ENCODE measurements around the gene PCSK9.

Gene PCSK9

GRCh38 chr1:55065648-55066047, 26.3 kb downstream of the PCSK9 start:
- Histone ChIP-seq H3K9me3 (ENCODE audit: control insufficient read depth, low read length) (no peaks in the 10 kb centered on the region), H3K4me3 (ENCODE audit: insufficient read depth, low read depth, low read length) (no peak overlapping the region), H3K36me3 (ENCODE audit: control insufficient read depth, insufficient read depth, low read length) (peaks cover 22% of the 10 kb centered on the region), H3K27me3 (ENCODE audit: control insufficient read depth, insufficient read depth, low read length, poor library complexity, severe bottlenecking) (no peaks in the 10 kb centered on the region), H3K4me1 (ENCODE audit: control insufficient read depth, insufficient read depth, low read length) (no peaks in the 10 kb centered on the region), H3K27ac (ENCODE audit: insufficient read depth, low read depth, low read length, poor library complexity, severe bottlenecking) (no peak overlapping the region)
- WGBS, 2 experiments: 93 to 94% methylated on average over 4 of the region's 4 CpGs

- H3K4me1 ChIP-seq (ENCODE audit: control insufficient read depth, insufficient read depth, low read length): no peaks in the 10 kb centered on the region
- peaks cover 32% of the 10 kb centered on the region for H3K36me3 ChIP-seq (ENCODE audit: control insufficient read depth, insufficient read depth, low read length)
- H3K27me3 ChIP-seq (ENCODE audit: control insufficient read depth, insufficient read depth, low read length, poor library complexity, severe bottlenecking): no peaks in the 10 kb centered on the region
- WGBS, 2 experiments: 96% methylated on average over 16 of the region's 17 CpGs
- no peak overlapping the region for H3K4me3 ChIP-seq (ENCODE audit: insufficient read depth, low read depth, low read length)
- no peaks in the 10 kb centered on the region for H3K9me3 ChIP-seq (ENCODE audit: control insufficient read depth, low read length)
- no peak overlapping the region for H3K27ac ChIP-seq (ENCODE audit: insufficient read depth, low read depth, low read length, poor library complexity, severe bottlenecking)
These were observed 27.9 kb downstream of the PCSK9 start for GRCh38 chr1:55067022-55067778.

- Histone ChIP-seq H3K27me3 (ENCODE audit: control insufficient read depth, insufficient read depth, low read length, poor library complexity, severe bottlenecking) (no peaks in the 10 kb centered on the region), H3K9me3 (ENCODE audit: control insufficient read depth, low read length) (no peaks in the 10 kb centered on the region), H3K27ac (ENCODE audit: insufficient read depth, low read depth, low read length, poor library complexity, severe bottlenecking) (no peak overlapping the region), H3K36me3 (ENCODE audit: control insufficient read depth, insufficient read depth, low read length) (peaks cover 34% of the 10 kb centered on the region), H3K4me3 (ENCODE audit: insufficient read depth, low read depth, low read length) (no peak overlapping the region), H3K4me1 (ENCODE audit: control insufficient read depth, insufficient read depth, low read length) (no peaks in the 10 kb centered on the region)
- 71 to 100% methylated on average over 1 of the region's 1 CpG for WGBS, 2 experiments
These were observed 28.6 kb downstream of the PCSK9 start for GRCh38 chr1:55067914-55068313.

GRCh38 chr1:55068638-55069037, 29.3 kb downstream of the PCSK9 start:
- Histone ChIP-seq H3K9me3 (ENCODE audit: control insufficient read depth, low read length) (no peaks in the 10 kb centered on the region), H3K4me3 (ENCODE audit: insufficient read depth, low read depth, low read length) (no peak overlapping the region), H3K4me1 (ENCODE audit: control insufficient read depth, insufficient read depth, low read length) (no peaks in the 10 kb centered on the region), H3K27me3 (ENCODE audit: control insufficient read depth, insufficient read depth, low read length, poor library complexity, severe bottlenecking) (no peaks in the 10 kb centered on the region), H3K27ac (ENCODE audit: insufficient read depth, low read depth, low read length, poor library complexity, severe bottlenecking) (no peak overlapping the region), H3K36me3 (ENCODE audit: control insufficient read depth, insufficient read depth, low read length) (peaks cover 39% of the 10 kb centered on the region)
- WGBS, 2 experiments: 95 to 97% methylated on average over 9 of the region's 9 CpGs

GRCh38 chr1:55069280-55069679, 29.9 kb downstream of the PCSK9 start:
- Histone ChIP-seq H3K4me1 (ENCODE audit: control insufficient read depth, insufficient read depth, low read length) (no peaks in the 10 kb centered on the region), H3K27me3 (ENCODE audit: control insufficient read depth, insufficient read depth, low read length, poor library complexity, severe bottlenecking) (no peaks in the 10 kb centered on the region), H3K9me3 (ENCODE audit: control insufficient read depth, low read length) (no peaks in the 10 kb centered on the region), H3K36me3 (ENCODE audit: control insufficient read depth, insufficient read depth, low read length) (peaks cover 45% of the 10 kb centered on the region), H3K4me3 (ENCODE audit: insufficient read depth, low read depth, low read length) (no peak overlapping the region), H3K27ac (ENCODE audit: insufficient read depth, low read depth, low read length, poor library complexity, severe bottlenecking) (no peak overlapping the region)
- WGBS, 2 experiments: 96% methylated on average over 7 of the region's 7 CpGs

GRCh38 chr1:55070293-55071164, 31.2 kb downstream of the PCSK9 start:
- H3K9me3 ChIP-seq (ENCODE audit: control insufficient read depth, low read length): no peaks in the 10 kb centered on the region
- no peak overlapping the region for H3K4me3 ChIP-seq (ENCODE audit: insufficient read depth, low read depth, low read length)
- H3K4me1 ChIP-seq (ENCODE audit: control insufficient read depth, insufficient read depth, low read length): no peaks in the 10 kb centered on the region
- H3K36me3 ChIP-seq (ENCODE audit: control insufficient read depth, insufficient read depth, low read length): peaks cover 47% of the 10 kb centered on the region
- no peak overlapping the region for H3K27ac ChIP-seq (ENCODE audit: insufficient read depth, low read depth, low read length, poor library complexity, severe bottlenecking)
- H3K27me3 ChIP-seq (ENCODE audit: control insufficient read depth, insufficient read depth, low read length, poor library complexity, severe bottlenecking): no peaks in the 10 kb centered on the region
- 96% methylated on average over 17 of the region's 17 CpGs for WGBS, 2 experiments

GRCh38 chr1:55071477-55071876, 32.1 kb downstream of the PCSK9 start:
- no peaks in the 10 kb centered on the region for H3K27me3 ChIP-seq (ENCODE audit: control insufficient read depth, insufficient read depth, low read length, poor library complexity, severe bottlenecking)
- 62 to 67% methylated on average over 8 of the region's 8 CpGs for WGBS, 2 experiments
- H3K36me3 ChIP-seq (ENCODE audit: control insufficient read depth, insufficient read depth, low read length): peaks cover 50% of the 10 kb centered on the region
- H3K27ac ChIP-seq (ENCODE audit: insufficient read depth, low read depth, low read length, poor library complexity, severe bottlenecking): no peak overlapping the region
- no peaks in the 10 kb centered on the region for H3K9me3 ChIP-seq (ENCODE audit: control insufficient read depth, low read length)
- H3K4me1 ChIP-seq (ENCODE audit: control insufficient read depth, insufficient read depth, low read length): no peaks in the 10 kb centered on the region
- no peak overlapping the region for H3K4me3 ChIP-seq (ENCODE audit: insufficient read depth, low read depth, low read length)

GRCh38 chr1:55073187-55073916, 34.0 kb downstream of the PCSK9 start:
- H3K4me1 ChIP-seq (ENCODE audit: control insufficient read depth, insufficient read depth, low read length): no peaks in the 10 kb centered on the region
- WGBS, 2 experiments: 87 to 92% methylated on average over 3 of the region's 3 CpGs
- peaks cover 48% of the 10 kb centered on the region for H3K36me3 ChIP-seq (ENCODE audit: control insufficient read depth, insufficient read depth, low read length)

GRCh38 chr1:55074455-55074854, 35.1 kb downstream of the PCSK9 start:
- WGBS, 2 experiments: 94 to 97% methylated on average over 2 of the region's 2 CpGs

More at GRCh38 chr1:55073187-55073916, 34.0 kb downstream of the PCSK9 start:
- Histone ChIP-seq H3K4me3 (ENCODE audit: insufficient read depth, low read depth, low read length) (no peak overlapping the region), H3K9me3 (ENCODE audit: control insufficient read depth, low read length) (no peaks in the 10 kb centered on the region), H3K27ac (ENCODE audit: insufficient read depth, low read depth, low read length, poor library complexity, severe bottlenecking) (no peak overlapping the region), H3K27me3 (ENCODE audit: control insufficient read depth, insufficient read depth, low read length, poor library complexity, severe bottlenecking) (no peaks in the 10 kb centered on the region)

GRCh38 chr1:55076356-55076755, 37.0 kb downstream of the PCSK9 start:
- Histone ChIP-seq H3K36me3 (ENCODE audit: control insufficient read depth, insufficient read depth, low read length) (peaks cover 40% of the 10 kb centered on the region), H3K9me3 (ENCODE audit: control insufficient read depth, low read length) (no peaks in the 10 kb centered on the region)
- WGBS, 2 experiments: 93 to 94% methylated on average over 1 of the region's 1 CpG

More at GRCh38 chr1:55074455-55074854, 35.1 kb downstream of the PCSK9 start:
- Histone ChIP-seq H3K36me3 (ENCODE audit: control insufficient read depth, insufficient read depth, low read length) (peaks cover 42% of the 10 kb centered on the region), H3K27ac (ENCODE audit: insufficient read depth, low read depth, low read length, poor library complexity, severe bottlenecking) (no peak overlapping the region), H3K9me3 (ENCODE audit: control insufficient read depth, low read length) (no peaks in the 10 kb centered on the region), H3K4me3 (ENCODE audit: insufficient read depth, low read depth, low read length) (no peak overlapping the region), H3K27me3 (ENCODE audit: control insufficient read depth, insufficient read depth, low read length, poor library complexity, severe bottlenecking) (no peaks in the 10 kb centered on the region), H3K4me1 (ENCODE audit: control insufficient read depth, insufficient read depth, low read length) (no peaks in the 10 kb centered on the region)

More at GRCh38 chr1:55076356-55076755, 37.0 kb downstream of the PCSK9 start:
- no peak overlapping the region for H3K27ac ChIP-seq (ENCODE audit: insufficient read depth, low read depth, low read length, poor library complexity, severe bottlenecking)
- no peaks in the 10 kb centered on the region for H3K27me3 ChIP-seq (ENCODE audit: control insufficient read depth, insufficient read depth, low read length, poor library complexity, severe bottlenecking)
- no peak overlapping the region for H3K4me3 ChIP-seq (ENCODE audit: insufficient read depth, low read depth, low read length)
- H3K4me1 ChIP-seq (ENCODE audit: control insufficient read depth, insufficient read depth, low read length): no peaks in the 10 kb centered on the region
